Gastrocnemius medialis (tissue), 4 donors: ENCODE results near the gene MON2. TPM values are rescaled to one million over a fixed set of nuclear protein-coding genes. Genes with fewer than 3 reads are reported as not detected.
A peak's percentile ranks its signal among the peaks of the same experiment; 100 is the strongest.

Experiments used
- ATAC-seq, 2 donors: fragments of 150-250 bp; one replicate each; pipeline ENCODE4 v1.9.1; 2016
- DNase-seq, 2 donors: peaks; one replicate each; pipeline ENCODE4 v3.0.0-alpha.2; 2019
- H3K27ac ChIP-seq, 4 donors: fragments of 200-600 bp; sonication (generic); 1 replicate in 1 of 4; 2 replicates in 3 of 4; pipeline ENCODE4 v1.5.1; 2016 to 2018; ENCODE audit warnings: mild to moderate bottlenecking in 2 of 4, moderate library complexity in 1 of 4
- H3K27me3 ChIP-seq, 3 donors: fragments of 200-600 bp; sonication (generic) in 2 of 3; 1 replicate in 1 of 3; 2 replicates in 2 of 3; pipeline versions ENCODE4 v1.5.1 to v1.6.0; 2016 to 2019; ENCODE audit warnings: mild to moderate bottlenecking in 1 of 3, moderate library complexity in 1 of 3
- H3K36me3 ChIP-seq, 2 donors: fragments of 200-600 bp; sonication (generic) in 1 of 2; one replicate each; pipeline ENCODE4 v1.5.1; 2017 to 2018
- H3K4me1 ChIP-seq, 2 donors: fragments of 200-600 bp; sonication (generic) in 1 of 2; one replicate each; pipeline ENCODE4 v1.5.1; 2016 to 2017; ENCODE audit warnings: mild to moderate bottlenecking in 2 of 2
- H3K4me3 ChIP-seq, 4 donors: fragments of 200-600 bp; sonication (generic) in 3 of 4; 1 replicate in 1 of 4; 2 replicates in 3 of 4; pipeline ENCODE4 v1.5.1; 2016 to 2019; ENCODE audit warnings: mild to moderate bottlenecking in 2 of 4
- H3K9me3 ChIP-seq, 3 donors: fragments of 200-600 bp; sonication (generic) in 2 of 3; 1 replicate in 1 of 3; 2 replicates in 2 of 3; pipeline ENCODE4 v1.5.1; 2016 to 2019
- POLR2A ChIP-seq, 2 donors: fragments of 450-650 bp; IDR thresholded peaks; one replicate each; pipeline ENCODE4 v1.6.1; 2017; ENCODE audit warnings: antibody characterized with exemption in 2 of 2, mild to moderate bottlenecking in 2 of 2, moderate library complexity in 2 of 2
- in situ Hi-C, 4 donors: fragments of 200-750 bp; cut with MboI; loops; one replicate each; pipeline versions ENCODE4 v1.15.0 to v1.8.0; 2017; ENCODE audit warnings: low sequenced_read_pairs in 4 of 4
- intact Hi-C: fragments of 100-400 bp; cut with DNase I; formaldehyde crosslinking; loops from one replicate; pipeline ENCODE4 v1.15.1; 2023; ENCODE audit warnings: low total_unique reads
- total RNA-seq, 4 donors: library from RNA; depleted of rRNA; stranded (reverse); fragments of >200 nt; gene quantifications; one replicate each; pipeline versions ENCODE4 v1.1.0 to v1.2.3, GENCODE V29; 2016
- TF ChIP-seq, protein P1 (sequence below), 5 experiments: fragments of 450-650 bp in 3 of 5; fragments of 200-600 bp in 2 of 5; sonication (generic) in 2 of 5; IDR thresholded peaks in 4 of 5; conservative IDR thresholded peaks in 1 of 5; 1 replicate in 4 of 5; 2 replicates in 1 of 5; pipeline ENCODE4 v1.5.1; 2016 to 2019; ENCODE audit warnings: antibody characterized with exemption in 5 of 5, mild to moderate bottlenecking in 3 of 5, moderate library complexity in 3 of 5

Gene MON2
- total RNA-seq, 4 donors from 2014 or later: 9.2 to 57.2 (median 12.9) TPM

DNA sequence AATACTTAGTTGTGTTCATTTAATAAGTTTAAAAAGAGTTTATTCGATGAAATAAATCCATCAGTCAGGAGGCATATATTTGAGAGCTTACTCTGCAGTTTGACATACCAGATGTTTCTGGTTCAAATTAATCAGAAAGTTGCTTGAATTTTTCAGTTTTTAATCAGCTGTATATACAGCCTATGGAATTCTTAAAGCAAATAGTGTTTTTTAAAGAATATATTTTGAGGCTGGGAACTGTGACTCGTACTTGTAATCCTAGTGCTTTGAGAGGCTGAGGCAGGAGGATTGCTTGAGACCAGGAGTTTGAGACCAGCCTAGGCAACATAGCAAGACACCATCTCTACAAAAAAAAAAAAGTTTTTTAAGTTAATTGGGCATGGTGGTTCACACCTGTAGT lies 112.1 kb downstream of the MON2 start:
- no peak for ATAC-seq
- H3K4me1 ChIP-seq: no peaks in the 10 kb centered on the region
- intact Hi-C loops: no loop called here
- H3K9me3 ChIP-seq: no peaks in the 10 kb centered on the region
- no peaks in the 10 kb centered on the region for H3K27me3 ChIP-seq
- no peak overlapping the region for H3K27ac ChIP-seq
- H3K4me3 ChIP-seq: no peak overlapping the region
- in situ Hi-C loops: loop anchor here in 1 of 4 donors (25.0 kb wide), 1 partner anchor 316 kb away; the partner anchor contains the start of gene USP15
- peaks cover 0 to 32% of the 10 kb centered on the region in 2 donors for H3K36me3 ChIP-seq
- no peak for DNase-seq
- TF ChIP-seq, protein P1, sequence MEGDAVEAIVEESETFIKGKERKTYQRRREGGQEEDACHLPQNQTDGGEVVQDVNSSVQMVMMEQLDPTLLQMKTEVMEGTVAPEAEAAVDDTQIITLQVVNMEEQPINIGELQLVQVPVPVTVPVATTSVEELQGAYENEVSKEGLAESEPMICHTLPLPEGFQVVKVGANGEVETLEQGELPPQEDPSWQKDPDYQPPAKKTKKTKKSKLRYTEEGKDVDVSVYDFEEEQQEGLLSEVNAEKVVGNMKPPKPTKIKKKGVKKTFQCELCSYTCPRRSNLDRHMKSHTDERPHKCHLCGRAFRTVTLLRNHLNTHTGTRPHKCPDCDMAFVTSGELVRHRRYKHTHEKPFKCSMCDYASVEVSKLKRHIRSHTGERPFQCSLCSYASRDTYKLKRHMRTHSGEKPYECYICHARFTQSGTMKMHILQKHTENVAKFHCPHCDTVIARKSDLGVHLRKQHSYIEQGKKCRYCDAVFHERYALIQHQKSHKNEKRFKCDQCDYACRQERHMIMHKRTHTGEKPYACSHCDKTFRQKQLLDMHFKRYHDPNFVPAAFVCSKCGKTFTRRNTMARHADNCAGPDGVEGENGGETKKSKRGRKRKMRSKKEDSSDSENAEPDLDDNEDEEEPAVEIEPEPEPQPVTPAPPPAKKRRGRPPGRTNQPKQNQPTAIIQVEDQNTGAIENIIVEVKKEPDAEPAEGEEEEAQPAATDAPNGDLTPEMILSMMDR (IDR thresholded peaks at IDR 0.05 in 4 of 5, conservative IDR thresholded peaks at IDR 0.05 in 1 of 5): no peak
- TF ChIP-seq POLR2A (IDR thresholded peaks at IDR 0.05): no peak

DNA sequence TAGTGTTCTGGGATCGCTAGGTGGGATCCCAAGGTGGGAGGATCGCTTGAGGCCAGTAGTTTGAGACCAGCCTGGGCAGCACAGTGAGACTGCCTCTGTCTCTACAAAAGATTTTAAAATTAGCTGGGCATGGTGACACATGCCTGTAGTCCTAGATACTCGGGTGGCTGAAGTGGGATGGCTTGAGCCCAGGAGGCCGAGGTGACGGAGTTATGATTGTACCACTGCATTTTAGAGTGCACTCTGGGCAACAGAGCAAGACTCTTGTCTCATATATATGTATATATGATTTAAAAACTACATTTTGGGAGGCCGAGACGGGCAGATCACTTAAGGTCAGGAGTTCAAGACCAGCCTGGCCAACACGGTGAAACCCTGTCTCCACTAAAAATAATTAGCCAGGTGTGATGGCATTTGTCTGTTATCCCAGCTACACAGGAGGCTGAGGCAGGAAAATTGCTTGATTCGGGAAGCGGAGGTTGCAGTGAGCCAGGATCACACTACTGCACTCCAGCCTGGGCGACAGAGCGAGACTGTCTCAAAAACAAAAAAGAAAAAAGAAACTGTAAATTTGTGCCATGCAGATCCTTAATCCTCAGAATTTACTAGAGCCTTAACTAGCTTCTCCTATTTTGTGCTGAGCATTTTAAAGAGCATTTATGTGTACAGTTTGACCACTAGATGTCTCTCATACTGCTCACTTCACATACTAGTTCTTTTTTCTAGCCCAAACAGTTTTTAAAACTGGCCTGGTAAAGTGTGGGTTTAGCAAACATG lies 114.8 kb downstream of the MON2 start:
- peak; percentile 60 to 80 for ATAC-seq
- no peaks in the 10 kb centered on the region for H3K9me3 ChIP-seq
- peaks cover 0 to 10% of the 10 kb centered on the region in 2 donors for H3K36me3 ChIP-seq
- no peak overlapping the region for H3K27ac ChIP-seq
- no peak for DNase-seq
- H3K4me1 ChIP-seq: no peaks in the 10 kb centered on the region
- H3K27me3 ChIP-seq: no peaks in the 10 kb centered on the region
- intact Hi-C loops: loop anchor here (1.0 kb wide), 1 partner anchor 213 kb away; no protein-coding TSS in a partner anchor
- no peak overlapping the region for H3K4me3 ChIP-seq
- TF ChIP-seq, protein P1 (IDR thresholded peaks at IDR 0.05 in 4 of 5, conservative IDR thresholded peaks at IDR 0.05 in 1 of 5): peak; percentile 38 to 68 (median 64)
- no peak for TF ChIP-seq POLR2A (IDR thresholded peaks at IDR 0.05)
- in situ Hi-C loops: loop anchor here (5.0 to 25.0 kb wide), 3 partner anchors 211 to 319 kb away; partner anchors contain the start of gene USP15 (in 1 of the 4)

DNA sequence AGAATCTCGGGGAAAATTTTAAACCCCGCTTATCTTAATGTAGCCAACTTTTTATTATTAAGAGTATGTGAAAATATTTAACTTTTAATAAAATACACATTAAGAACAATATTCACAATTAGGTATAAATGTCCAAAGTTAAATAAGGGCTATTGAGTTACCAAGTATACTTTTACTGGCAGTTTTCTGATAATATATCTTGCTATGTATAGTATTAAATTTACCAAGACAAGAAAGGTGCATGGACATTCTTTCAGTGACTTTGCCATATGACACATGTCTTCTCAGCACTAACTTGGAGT lies 115.4 kb downstream of the MON2 start:
- intact Hi-C loops: loop anchor here (1.0 kb wide), 1 partner anchor 212 kb away; no protein-coding TSS in a partner anchor
- Histone ChIP-seq H3K9me3 (no peaks in the 10 kb centered on the region), H3K36me3 (peaks cover 0 to 13% of the 10 kb centered on the region in 2 donors), H3K27me3 (no peaks in the 10 kb centered on the region), H3K4me1 (no peaks in the 10 kb centered on the region), H3K4me3 (no peak overlapping the region), H3K27ac (no peak overlapping the region)
- ATAC-seq (no peak), DNase-seq (no peak)
- in situ Hi-C loops: loop anchor here (5.0 to 25.0 kb wide), 3 partner anchors 210 to 320 kb away; partner anchors contain the start of gene USP15 (in 1 of the 4)
- TF ChIP-seq POLR2A (IDR thresholded peaks at IDR 0.05): no peak
- TF ChIP-seq, protein P1 (IDR thresholded peaks at IDR 0.05 in 4 of 5, conservative IDR thresholded peaks at IDR 0.05 in 1 of 5): no peak

DNA sequence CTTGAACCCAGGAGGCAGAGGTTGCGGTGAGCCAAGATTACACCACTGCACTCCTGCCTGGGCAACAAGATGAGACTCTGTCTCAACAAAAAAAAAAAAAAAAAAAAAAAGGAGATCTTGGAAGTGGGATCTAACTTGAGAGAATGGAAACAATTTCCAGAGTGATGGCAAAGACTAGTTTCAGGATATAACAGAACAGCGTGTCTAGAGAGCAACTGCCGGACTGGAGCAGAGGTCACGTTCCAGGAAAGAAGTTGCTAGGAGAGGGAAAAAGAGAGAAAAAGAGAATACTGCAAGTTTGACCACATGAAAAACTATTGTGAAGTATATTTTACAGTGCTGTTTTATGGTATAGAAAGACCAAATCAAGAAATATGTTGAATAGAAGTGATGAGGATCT lies 118.0 kb downstream of the MON2 start:
- in situ Hi-C loops (loop anchor here (5.0 to 25.0 kb wide), 3 partner anchors 208 to 322 kb away; partner anchors contain the start of gene USP15 (in 1 of the 4)), intact Hi-C loops (no loop called here)
- no peaks in the 10 kb centered on the region for H3K9me3 ChIP-seq
- H3K4me1 ChIP-seq: no peaks in the 10 kb centered on the region
- no peaks in the 10 kb centered on the region for H3K27me3 ChIP-seq
- no peak overlapping the region for H3K27ac ChIP-seq
- DNase-seq: no peak
- ATAC-seq: no peak
- H3K4me3 ChIP-seq: no peak overlapping the region
- peaks cover 0 to 17% of the 10 kb centered on the region in 2 donors for H3K36me3 ChIP-seq
- TF ChIP-seq, protein P1 (IDR thresholded peaks at IDR 0.05 in 4 of 5, conservative IDR thresholded peaks at IDR 0.05 in 1 of 5): no peak
- no peak for TF ChIP-seq POLR2A (IDR thresholded peaks at IDR 0.05)
